Left lung (tissue), 10 donors: ENCODE results near the gene GIPR. TPM values are rescaled to one million over a fixed set of nuclear protein-coding genes. Genes with fewer than 3 reads are reported as not detected.

Experiments used
- ATAC-seq: fragments of 200-7000 bp; cut with Tn5 transposase; one replicate; pipeline ENCODE4 v1.9.1; 2020; ENCODE audit warnings: moderate library complexity
- DNase-seq, 4 donors: peaks; one replicate each; pipeline ENCODE4 v3.0.0-alpha.2; 2013 to 2020
- H3K27ac ChIP-seq, 2 donors: fragments of 200-600 bp; sonication (generic) in 1 of 2; one replicate each; pipeline versions ENCODE4 v1.5.0 to v1.8.0; 2020 to 2021
- H3K27me3 ChIP-seq, 2 donors: fragments of 200-600 bp; sonication (generic) in 1 of 2; one replicate each; pipeline versions ENCODE4 v1.5.0 to v1.8.0; 2020 to 2021
- H3K36me3 ChIP-seq, 2 donors: fragments of 200-600 bp; sonication (generic) in 1 of 2; one replicate each; pipeline versions ENCODE4 v1.5.0 to v1.8.0; 2020 to 2021
- H3K4me1 ChIP-seq, 2 donors: fragments of 200-600 bp; one replicate each; pipeline ENCODE4 v1.8.0; 2021
- H3K4me3 ChIP-seq, 2 donors: fragments of 200-600 bp; sonication (generic) in 1 of 2; one replicate each; pipeline versions ENCODE4 v1.5.0 to v1.8.0; 2020 to 2021; ENCODE audit warnings: mild to moderate bottlenecking in 1 of 2
- H3K9me3 ChIP-seq, 2 donors: fragments of 200-600 bp; sonication (generic) in 1 of 2; one replicate each; pipeline versions ENCODE4 v1.5.0 to v1.8.0; 2020 to 2021
- intact Hi-C, 2 donors: fragments of 100-400 bp; cut with DNase I; formaldehyde crosslinking; loops; one replicate each; pipeline versions ENCODE4 v1.11.2 to v1.14.2; 2022
- polyA plus RNA-seq, 6 donors: library from polyadenylated mRNA; unstranded; fragments of 120-200 nt; gene quantifications; one replicate each; pipeline ENCODE4 v1.2.1, GENCODE V29; 2013; ENCODE audit not compliant: insufficient read length in 6 of 6
- total RNA-seq, 2 donors: library from RNA; stranded (reverse); fragmentation: NEBNext Ultra II Directional; extraction: Animal tissue kit (Norgen Biotek cat#: 25700); gene quantifications; one replicate each; pipeline ENCODE4 v1.2.1, GENCODE V29; 2021
- TF ChIP-seq, protein P1 (sequence below), 2 donors: fragments of 200-600 bp; sonication (generic) in 1 of 2; IDR thresholded peaks; one replicate each; pipeline versions ENCODE4 v1.5.0 to v1.8.0; 2021; ENCODE audit warnings: antibody characterized with exemption in 2 of 2
- donor health status: DM: no; HTN: yes; CAD: no.
- donor health status: DM: no; HTN: no; CAD: no.

The GIPR gene
- total and polyA plus RNA-seq, 8 donors: 2.8 to 9.7 (median 5.3) TPM

DNA sequence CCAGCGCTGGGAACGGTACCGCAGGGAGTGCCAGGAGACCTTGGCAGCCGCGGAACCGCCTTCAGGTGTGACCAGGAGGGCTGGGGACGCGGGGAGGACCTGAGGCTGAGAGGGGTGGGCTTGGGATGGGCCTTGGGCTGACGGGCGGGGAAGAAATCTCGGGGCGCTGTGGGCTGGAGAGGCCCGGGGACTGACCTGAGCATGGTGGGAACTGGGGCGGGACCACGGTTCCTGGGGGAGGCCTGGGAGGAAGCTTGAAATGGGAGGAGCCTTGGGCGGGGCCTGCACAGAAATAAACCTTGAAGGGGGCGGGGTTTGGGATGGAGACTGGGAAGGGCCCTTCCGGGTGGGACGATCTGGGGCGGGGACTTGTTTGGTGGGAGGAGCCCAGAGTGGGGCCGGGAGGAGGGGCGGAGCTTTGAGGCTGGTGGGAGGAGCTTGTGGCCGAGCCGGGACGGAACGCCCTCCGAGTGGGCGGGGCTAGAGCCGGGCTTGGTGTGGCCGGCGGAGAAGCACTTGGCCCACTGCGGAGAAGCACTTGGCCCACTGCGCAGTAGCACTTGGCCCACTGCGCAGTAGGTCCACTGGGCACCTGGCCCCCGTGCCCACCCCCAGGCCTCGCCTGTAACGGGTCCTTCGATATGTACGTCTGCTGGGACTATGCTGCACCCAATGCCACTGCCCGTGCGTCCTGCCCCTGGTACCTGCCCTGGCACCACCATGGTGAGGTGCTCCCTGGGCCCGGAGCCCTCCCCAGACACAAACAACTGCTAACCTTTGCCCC lies 2.8 kb downstream of the GIPR start:
- intact Hi-C loops: no loop called here
- H3K36me3 ChIP-seq: no peaks in the 10 kb centered on the region
- DNase-seq (peak in 3 of 4 donors; percentile 64 to 94 (median 86)), ATAC-seq (peak; percentile 85)
- H3K27me3 ChIP-seq: peaks cover 20 to 96% of the 10 kb centered on the region in 2 donors
- H3K9me3 ChIP-seq: no peaks in the 10 kb centered on the region
- peaks cover 13 to 32% of the 10 kb centered on the region in 2 donors for H3K4me1 ChIP-seq
- no peak overlapping the region for H3K27ac ChIP-seq
- TF ChIP-seq, protein P1, sequence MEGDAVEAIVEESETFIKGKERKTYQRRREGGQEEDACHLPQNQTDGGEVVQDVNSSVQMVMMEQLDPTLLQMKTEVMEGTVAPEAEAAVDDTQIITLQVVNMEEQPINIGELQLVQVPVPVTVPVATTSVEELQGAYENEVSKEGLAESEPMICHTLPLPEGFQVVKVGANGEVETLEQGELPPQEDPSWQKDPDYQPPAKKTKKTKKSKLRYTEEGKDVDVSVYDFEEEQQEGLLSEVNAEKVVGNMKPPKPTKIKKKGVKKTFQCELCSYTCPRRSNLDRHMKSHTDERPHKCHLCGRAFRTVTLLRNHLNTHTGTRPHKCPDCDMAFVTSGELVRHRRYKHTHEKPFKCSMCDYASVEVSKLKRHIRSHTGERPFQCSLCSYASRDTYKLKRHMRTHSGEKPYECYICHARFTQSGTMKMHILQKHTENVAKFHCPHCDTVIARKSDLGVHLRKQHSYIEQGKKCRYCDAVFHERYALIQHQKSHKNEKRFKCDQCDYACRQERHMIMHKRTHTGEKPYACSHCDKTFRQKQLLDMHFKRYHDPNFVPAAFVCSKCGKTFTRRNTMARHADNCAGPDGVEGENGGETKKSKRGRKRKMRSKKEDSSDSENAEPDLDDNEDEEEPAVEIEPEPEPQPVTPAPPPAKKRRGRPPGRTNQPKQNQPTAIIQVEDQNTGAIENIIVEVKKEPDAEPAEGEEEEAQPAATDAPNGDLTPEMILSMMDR (IDR thresholded peaks at IDR 0.05): no peak
- no peak overlapping the region for H3K4me3 ChIP-seq

GRCh38 chr19:45674946-45675345 lies 6.9 kb downstream of the GIPR start:
- H3K36me3 ChIP-seq: no peaks in the 10 kb centered on the region
- H3K4me3 ChIP-seq: no peak overlapping the region
- DNase-seq (no peak), ATAC-seq (no peak)
- H3K27me3 ChIP-seq: peaks cover 26 to 95% of the 10 kb centered on the region in 2 donors
- H3K27ac ChIP-seq: no peak overlapping the region
- peaks cover 8 to 33% of the 10 kb centered on the region in 2 donors for H3K4me1 ChIP-seq
- TF ChIP-seq, protein P1 (IDR thresholded peaks at IDR 0.05): no peak
- no peaks in the 10 kb centered on the region for H3K9me3 ChIP-seq
- intact Hi-C loops: no loop called here

DNA sequence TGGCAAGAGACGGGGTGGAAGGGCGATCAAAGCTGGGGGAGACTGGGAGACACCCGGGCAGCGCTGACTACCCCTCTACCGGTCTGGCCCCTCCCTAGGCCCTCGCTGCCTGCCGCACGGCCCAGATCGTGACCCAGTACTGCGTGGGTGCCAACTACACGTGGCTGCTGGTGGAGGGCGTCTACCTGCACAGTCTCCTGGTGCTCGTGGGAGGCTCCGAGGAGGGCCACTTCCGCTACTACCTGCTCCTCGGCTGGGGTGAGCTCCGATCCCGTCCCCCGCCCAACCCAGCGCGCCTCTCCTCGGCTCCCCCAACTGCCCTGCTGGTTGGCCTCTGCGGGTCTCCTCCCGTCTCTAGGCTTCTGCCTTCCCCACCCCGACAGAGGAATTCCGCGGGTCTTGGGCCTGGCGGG lies 8.8 kb downstream of the GIPR start:
- TF ChIP-seq, protein P1 (IDR thresholded peaks at IDR 0.05): no peak
- Histone ChIP-seq H3K27ac (peak overlapping the region in 1 of 2 donors; percentile 51), H3K36me3 (no peaks in the 10 kb centered on the region), H3K27me3 (peaks cover 17 to 76% of the 10 kb centered on the region in 2 donors), H3K9me3 (no peaks in the 10 kb centered on the region), H3K4me1 (peaks cover 8 to 37% of the 10 kb centered on the region in 2 donors), H3K4me3 (peak overlapping the region; percentile 25 to 34)
- peak; percentile 18 for ATAC-seq
- intact Hi-C loops: no loop called here
- DNase-seq: peak in 2 of 4 donors; percentile 44 to 76

GRCh38 chr19:45677351-45678230 lies 9.6 kb downstream of the GIPR start:
- TF ChIP-seq, protein P1 (IDR thresholded peaks at IDR 0.05): no peak
- ATAC-seq: peak; percentile 90
- H3K36me3 ChIP-seq: no peaks in the 10 kb centered on the region
- peaks cover 17 to 70% of the 10 kb centered on the region in 2 donors for H3K27me3 ChIP-seq
- H3K4me3 ChIP-seq: peak overlapping the region; percentile 25 to 34
- intact Hi-C loops: no loop called here
- no peaks in the 10 kb centered on the region for H3K9me3 ChIP-seq
- H3K4me1 ChIP-seq: peaks cover 8 to 40% of the 10 kb centered on the region in 2 donors
- DNase-seq: peak in 3 of 4 donors; percentile 87 to 91 (median 91)
- H3K27ac ChIP-seq: peak overlapping the region in 1 of 2 donors; percentile 51
